Smooth muscle cell (in vitro differentiated cells): ENCODE results near the gene VAV2. TPM values are rescaled to one million over a fixed set of nuclear protein-coding genes. Genes with fewer than 3 reads are reported as not detected.

ENCODE experiments used
- DNase-seq: peaks from one replicate; lab custom pipeline; 2025; ENCODE audit not compliant: unreplicated experiment; lab: John Stamatoyannopoulos, UW
- H2AFZ ChIP-seq: fragments of 200-600 bp; sonication (generic); 2 replicates; pipeline ENCODE4 v1.6.0; 2016; ENCODE audit warnings: antibody characterized with exemption, low read depth, mild to moderate bottlenecking
- H3F3A ChIP-seq: fragments of 200-600 bp; sonication (generic); 2 replicates; pipeline ENCODE4 v1.6.0; 2017; ENCODE audit warnings: antibody characterized with exemption, low read depth
- H3K27ac ChIP-seq: fragments of 200-600 bp; sonication (generic); 2 replicates; pipeline ENCODE4 v1.5.1; 2016; ENCODE audit warnings: low read depth, mild to moderate bottlenecking
- H3K27me3 ChIP-seq: fragments of 200-600 bp; sonication (generic); 2 replicates; pipeline ENCODE4 v1.6.1; 2016; ENCODE audit warnings: low read depth, mild to moderate bottlenecking
- H3K36me3 ChIP-seq: fragments of 200-600 bp; sonication (generic); 2 replicates; pipeline ENCODE4 v1.5.1; 2016; ENCODE audit warnings: low read depth
- H3K4me1 ChIP-seq: fragments of 200-600 bp; sonication (generic); 2 replicates; pipeline ENCODE4 v1.5.1; 2016; ENCODE audit warnings: low read depth
- H3K4me2 ChIP-seq: fragments of 200-600 bp; sonication (generic); 2 replicates; pipeline ENCODE4 v1.6.0; 2016; ENCODE audit warnings: mild to moderate bottlenecking
- H3K4me3 ChIP-seq: fragments of 200-600 bp; sonication (generic); 2 replicates; pipeline ENCODE4 v1.5.1; 2016; ENCODE audit warnings: mild to moderate bottlenecking
- H3K79me2 ChIP-seq: fragments of 200-600 bp; sonication (generic); 2 replicates; pipeline ENCODE4 v1.6.0; 2016; ENCODE audit warnings: low read depth, mild to moderate bottlenecking
- H3K9ac ChIP-seq: fragments of 200-600 bp; sonication (generic); 2 replicates; pipeline ENCODE4 v1.6.0; 2016; ENCODE audit warnings: low read depth
- H3K9me3 ChIP-seq: fragments of 200-600 bp; sonication (generic); replicated peaks from 2 replicates; pipeline ENCODE4 v1.5.1; 2016; ENCODE audit warnings: low read depth
- H4K20me1 ChIP-seq: fragments of 200-600 bp; sonication (generic); 2 replicates; pipeline ENCODE4 v1.6.0; 2016; ENCODE audit warnings: low read depth
- CTCF ChIP-seq: fragments of 200-600 bp; sonication (generic); IDR thresholded peaks from 2 replicates; pipeline ENCODE4 v1.5.1; 2017; ENCODE audit warnings: borderline replicate concordance, mild to moderate bottlenecking, antibody characterized with exemption; ENCODE audit not compliant: insufficient read depth, poor library complexity, severe bottlenecking
- WGBS: methylation state at CpG from one replicate; pipeline ENCODE4 v1.1.7; 2016; ENCODE audit warnings: low lambda C conversion rate; 5-methylcytosine and 5-hydroxymethylcytosine counted together
- polyA plus RNA-seq: library from polyadenylated mRNA; unstranded; fragments of >200 nt; fragmentation: Nextera tagmentation; extraction: Ambion mirVana; gene quantifications from 2 replicates; pipeline ENCODE4 v1.2.1, GENCODE V29; 2016
- total RNA-seq: library from RNA; depleted of rRNA; stranded (reverse); fragments of >200 nt; gene quantifications from 2 replicates; pipeline ENCODE4 v1.2.3, GENCODE V29; 2014

VAV2 gene
- total and polyA plus RNA-seq, 2 experiments from 2014 or later = 26.2 to 35.3 TPM

- no peaks in the 10 kb centered on the region for H3K27me3 ChIP-seq
- no peak overlapping the region for H3K9ac ChIP-seq
- no peak overlapping the region for H2AFZ ChIP-seq
- peaks cover 7% of the 10 kb centered on the region for H3K36me3 ChIP-seq
- H3K9me3 ChIP-seq = no peaks in the 10 kb centered on the region
- no CpG with 5 or more reads among the region's 11 CpGs for WGBS
- H3K27ac ChIP-seq = no peak overlapping the region
- H3K4me2 ChIP-seq = no peak overlapping the region
- no peaks in the 10 kb centered on the region for H3K79me2 ChIP-seq
- no peaks in the 10 kb centered on the region for H3F3A ChIP-seq
- H4K20me1 ChIP-seq = no peaks in the 10 kb centered on the region
- H3K4me1 ChIP-seq = no peaks in the 10 kb centered on the region
- no peak for DNase-seq
- H3K4me3 ChIP-seq = no peak overlapping the region
- no peak for TF ChIP-seq CTCF
Observed at GRCh38 chr9:133760713-133761290, 231.3 kb downstream of the VAV2 start.

- WGBS = 95% methylated on average over 3 of the region's 11 CpGs
- no peaks in the 10 kb centered on the region for H4K20me1 ChIP-seq
- H3K9ac ChIP-seq = no peak overlapping the region
- no peak overlapping the region for H3K4me3 ChIP-seq
- H3F3A ChIP-seq = no peaks in the 10 kb centered on the region
- DNase-seq = no peak
- H3K9me3 ChIP-seq = no peaks in the 10 kb centered on the region
- H3K36me3 ChIP-seq = no peaks in the 10 kb centered on the region
- no peaks in the 10 kb centered on the region for H3K27me3 ChIP-seq
- TF ChIP-seq CTCF = no peak
- no peaks in the 10 kb centered on the region for H3K79me2 ChIP-seq
- no peak overlapping the region for H3K4me2 ChIP-seq
- no peak overlapping the region for H3K27ac ChIP-seq
- no peak overlapping the region for H2AFZ ChIP-seq
- H3K4me1 ChIP-seq = no peaks in the 10 kb centered on the region
Observed at GRCh38 chr9:133759946-133760345, 232.2 kb downstream of the VAV2 start.

GRCh38 chr9:133759146-133759900, 232.8 kb downstream of the VAV2 start:
- no peaks in the 10 kb centered on the region for H3K79me2 ChIP-seq
- DNase-seq = no peak
- H3K4me3 ChIP-seq = no peak overlapping the region
- no peaks in the 10 kb centered on the region for H3K4me1 ChIP-seq
- no peaks in the 10 kb centered on the region for H3K9me3 ChIP-seq
- H3K4me2 ChIP-seq = no peak overlapping the region
- H3K36me3 ChIP-seq = no peaks in the 10 kb centered on the region
- TF ChIP-seq CTCF = no peak
- no peaks in the 10 kb centered on the region for H3F3A ChIP-seq
- H3K27ac ChIP-seq = no peak overlapping the region
- 96% methylated on average over 14 of the region's 32 CpGs for WGBS
- no peaks in the 10 kb centered on the region for H4K20me1 ChIP-seq
- H2AFZ ChIP-seq = no peak overlapping the region
- H3K27me3 ChIP-seq = no peaks in the 10 kb centered on the region
- no peak overlapping the region for H3K9ac ChIP-seq
